H9 (cell line): ENCODE measurements around the gene CLINT1. TPM values are rescaled to one million over a fixed set of nuclear protein-coding genes. Genes with fewer than 3 reads are reported as not detected.
A peak's percentile ranks its signal among the peaks of the same experiment; 100 is the strongest.

Source experiments
- DNase-seq: peaks from one replicate; pipeline ENCODE4 v3.0.0-alpha.2; 2017
- H2AFZ ChIP-seq: one replicate; pipeline ENCODE4 v1.6.1; 2013; ENCODE audit warnings: mild to moderate bottlenecking, low read length, control low read depth, moderate library complexity
- H2AK5ac ChIP-seq: 2 replicates; pipeline ENCODE4 v1.6.1; 2013; ENCODE audit warnings: low read length, control low read depth, mixed read lengths; ENCODE audit not compliant: insufficient read length
- H2BK120ac ChIP-seq: one replicate; pipeline ENCODE4 v1.6.1; 2013; ENCODE audit warnings: low read depth, mild to moderate bottlenecking, low read length, control low read depth, inconsistent platforms; ENCODE audit not compliant: poor library complexity, severe bottlenecking
- H2BK12ac ChIP-seq: 2 replicates; pipeline ENCODE4 v1.6.1; 2013; ENCODE audit warnings: low read length, control low read depth, mixed read lengths, low read depth; ENCODE audit not compliant: insufficient read length
- H2BK15ac ChIP-seq: 2 replicates; pipeline ENCODE4 v1.6.1; 2013; ENCODE audit warnings: low read depth, low read length, control low read depth
- H2BK20ac ChIP-seq: one replicate; pipeline ENCODE4 v1.6.1; 2013; ENCODE audit warnings: low read depth, mild to moderate bottlenecking, low read length, control low read depth, inconsistent platforms; ENCODE audit not compliant: poor library complexity, severe bottlenecking
- H2BK5ac ChIP-seq: 2 replicates; pipeline ENCODE4 v1.6.1; 2013; ENCODE audit warnings: low read length, control low read depth, mixed read lengths; ENCODE audit not compliant: insufficient read length
- H3K14ac ChIP-seq: 2 replicates; pipeline ENCODE4 v1.6.1; 2013; ENCODE audit warnings: low read length, control low read depth; ENCODE audit not compliant: insufficient read depth
- H3K18ac ChIP-seq: 2 replicates; pipeline ENCODE4 v1.6.1; 2013; ENCODE audit warnings: low read depth, mild to moderate bottlenecking, mixed read lengths, low read length, control low read depth; ENCODE audit not compliant: insufficient read length
- H3K23ac ChIP-seq: 2 replicates; pipeline ENCODE4 v1.6.1; 2013; ENCODE audit warnings: low read length, control low read depth, mixed read lengths, low read depth; ENCODE audit not compliant: insufficient read length
- H3K23me2 ChIP-seq: 2 replicates; pipeline ENCODE4 v1.6.1; 2013; ENCODE audit warnings: low read depth, mild to moderate bottlenecking, mixed read lengths, low read length, control low read depth; ENCODE audit not compliant: insufficient read length, poor library complexity, severe bottlenecking
- H3K27ac ChIP-seq: 2 replicates; pipeline ENCODE4 v1.5.1; 2013; ENCODE audit warnings: low read length, control low read depth, mixed read lengths, low read depth; ENCODE audit not compliant: insufficient read length
- H3K27me3 ChIP-seq: 2 replicates; pipeline ENCODE4 v1.6.1; 2013; ENCODE audit warnings: low read length, control low read depth, inconsistent platforms; ENCODE audit not compliant: insufficient read depth
- H3K4ac ChIP-seq: 2 replicates; pipeline ENCODE4 v1.6.1; 2013; ENCODE audit warnings: low read depth, mild to moderate bottlenecking, control low read depth, inconsistent platforms, low read length, moderate library complexity
- H3K4me1 ChIP-seq: 2 replicates; pipeline ENCODE4 v1.6.1; 2013; ENCODE audit warnings: low read length, control low read depth, inconsistent platforms; ENCODE audit not compliant: insufficient read depth
- H3K4me2 ChIP-seq: 2 replicates; pipeline ENCODE4 v1.6.1; 2013; ENCODE audit warnings: low read length, control low read depth, mixed read lengths; ENCODE audit not compliant: insufficient read length, insufficient read depth
- H3K56ac ChIP-seq: 2 replicates; pipeline ENCODE4 v1.6.1; 2013; ENCODE audit warnings: low read depth, mild to moderate bottlenecking, mixed read lengths, low read length, control low read depth; ENCODE audit not compliant: insufficient read length
- H3K79me1 ChIP-seq: 2 replicates; pipeline ENCODE4 v1.6.1; 2013; ENCODE audit warnings: low read depth, mild to moderate bottlenecking, moderate library complexity, low read length, control low read depth, inconsistent platforms; ENCODE audit not compliant: insufficient read depth, poor library complexity, severe bottlenecking
- H3K79me2 ChIP-seq: 2 replicates; pipeline ENCODE4 v1.6.1; 2013; ENCODE audit warnings: low read length, control low read depth, inconsistent platforms; ENCODE audit not compliant: insufficient read depth
- H3K9ac ChIP-seq: 2 replicates; pipeline ENCODE4 v1.6.1; 2013; ENCODE audit warnings: low read length, control low read depth, mixed read lengths; ENCODE audit not compliant: insufficient read length; ENCODE audit errors: extremely low read depth
- H3K9me3 ChIP-seq: one replicate; pipeline ENCODE4 v1.6.1; 2013; ENCODE audit warnings: low read depth, low read length, inconsistent platforms; ENCODE audit not compliant: control insufficient read depth
- H3T11ph ChIP-seq: one replicate; pipeline ENCODE4 v1.6.1; 2013; ENCODE audit warnings: mild to moderate bottlenecking, low read length, control low read depth, inconsistent platforms
- H4K20me1 ChIP-seq: one replicate; pipeline ENCODE4 v1.6.1; 2013; ENCODE audit not compliant: control insufficient read depth, insufficient read length, insufficient read depth
- H4K5ac ChIP-seq: 2 replicates; pipeline ENCODE4 v1.6.1; 2013; ENCODE audit warnings: low read depth, mild to moderate bottlenecking, mixed read lengths, low read length, control low read depth; ENCODE audit not compliant: insufficient read length
- H4K8ac ChIP-seq: replicated peaks from 2 replicates; pipeline ENCODE4 v1.6.1; 2013; ENCODE audit warnings: low read length, control low read depth, mixed read lengths, low read depth; ENCODE audit not compliant: insufficient read length
- H4K91ac ChIP-seq: 2 replicates; pipeline ENCODE4 v1.6.1; 2013; ENCODE audit warnings: low read depth, mild to moderate bottlenecking, moderate library complexity, mixed read lengths, low read length, control low read depth; ENCODE audit not compliant: insufficient read length
- H3K27ac Mint-ChIP-seq, 3 experiments: 2 replicates in 2 of 3; 3 replicates in 1 of 3; pipeline ENCODE4 v1.8.0; 2020 to 2021; ENCODE audit warnings: mixed read lengths in 3 of 3, mild to moderate bottlenecking in 1 of 3, moderate library complexity in 1 of 3
- H3K27me3 Mint-ChIP-seq: 2 replicates; pipeline ENCODE4 v1.8.0; 2021; ENCODE audit warnings: low read depth, mild to moderate bottlenecking, moderate library complexity, mixed read lengths
- H3K36me3 Mint-ChIP-seq, 3 experiments: 2 replicates in 2 of 3; 3 replicates in 1 of 3; pipeline ENCODE4 v1.8.0; 2020 to 2021; ENCODE audit warnings: low read depth in 3 of 3, mixed read lengths in 3 of 3; ENCODE audit not compliant: insufficient read depth in 1 of 3
- H3K4me1 Mint-ChIP-seq, 2 experiments: 2 replicates each; pipeline ENCODE4 v1.8.0; 2020; ENCODE audit warnings: mixed read lengths in 2 of 2
- H3K4me3 Mint-ChIP-seq, 2 experiments: 2 replicates in 1 of 2; 3 replicates in 1 of 2; pipeline ENCODE4 v1.8.0; 2020 to 2021; ENCODE audit warnings: mild to moderate bottlenecking in 2 of 2, mixed read lengths in 2 of 2, moderate library complexity in 1 of 2
- H3K9me3 Mint-ChIP-seq, 2 experiments: 2 replicates in 1 of 2; 3 replicates in 1 of 2; pipeline ENCODE4 v1.8.0; 2020; ENCODE audit warnings: mild to moderate bottlenecking in 2 of 2, mixed read lengths in 2 of 2, moderate library complexity in 1 of 2
- WGBS: extraction: QIAGEN DNeasy Blood & Tissue Kit; methylation state at CpG from one replicate; pipeline ENCODE4 v1.1.7; 2013; ENCODE audit warnings: missing lambda C conversion rate, low lambda C conversion rate, mixed read lengths; ENCODE audit not compliant: insufficient read length; ENCODE audit errors: extremely low coverage; 5-methylcytosine and 5-hydroxymethylcytosine counted together
- total RNA-seq: library from RNA; stranded (reverse); gene quantifications from 2 replicates; pipeline ENCODE4 v1.2.1, GENCODE V29; 2021
- TF ChIP-seq, protein P1 (sequence below): fragments of 200-600 bp; sonication (generic); conservative IDR thresholded peaks from 3 replicates; pipeline ENCODE4 v1.8.0; 2021; ENCODE audit warnings: antibody characterized with exemption, mild to moderate bottlenecking

CLINT1 gene
- total RNA-seq, 1 experiment from 2014 or later: 79.1 TPM

- H2BK20ac ChIP-seq: no peak within 1 kb of the TSS
- H2BK120ac ChIP-seq: no peak within 1 kb of the TSS
- no peak within 1 kb of the TSS for H3K18ac ChIP-seq
- Mint-ChIP-seq H3K9me3 (peaks cover 0 to under 1% of the 10 kb centered on the region in 2 experiments; a peak in 1 of 5 replicates), H3K36me3 (peaks cover 6 to 12% (median 12%) of the 10 kb centered on the region in 3 experiments), H3K27ac (peak within 1 kb of the TSS in 1 of 3 experiments; percentile 48; a peak in 1 of 7 replicates), H3K4me1 (peaks cover 8 to 15% of the 10 kb centered on the region in 2 experiments), H3K4me3 (peak within 1 kb of the TSS; percentile 88 to 96), H3K27me3 (peaks cover 18% of the 10 kb centered on the region)
- peak within 1 kb of the TSS; percentile 57 for H3K9ac ChIP-seq
- H3K79me1 ChIP-seq: no peaks in the 10 kb centered on the region
- no peak within 1 kb of the TSS for H3K27ac ChIP-seq
- TF ChIP-seq, protein P1, sequence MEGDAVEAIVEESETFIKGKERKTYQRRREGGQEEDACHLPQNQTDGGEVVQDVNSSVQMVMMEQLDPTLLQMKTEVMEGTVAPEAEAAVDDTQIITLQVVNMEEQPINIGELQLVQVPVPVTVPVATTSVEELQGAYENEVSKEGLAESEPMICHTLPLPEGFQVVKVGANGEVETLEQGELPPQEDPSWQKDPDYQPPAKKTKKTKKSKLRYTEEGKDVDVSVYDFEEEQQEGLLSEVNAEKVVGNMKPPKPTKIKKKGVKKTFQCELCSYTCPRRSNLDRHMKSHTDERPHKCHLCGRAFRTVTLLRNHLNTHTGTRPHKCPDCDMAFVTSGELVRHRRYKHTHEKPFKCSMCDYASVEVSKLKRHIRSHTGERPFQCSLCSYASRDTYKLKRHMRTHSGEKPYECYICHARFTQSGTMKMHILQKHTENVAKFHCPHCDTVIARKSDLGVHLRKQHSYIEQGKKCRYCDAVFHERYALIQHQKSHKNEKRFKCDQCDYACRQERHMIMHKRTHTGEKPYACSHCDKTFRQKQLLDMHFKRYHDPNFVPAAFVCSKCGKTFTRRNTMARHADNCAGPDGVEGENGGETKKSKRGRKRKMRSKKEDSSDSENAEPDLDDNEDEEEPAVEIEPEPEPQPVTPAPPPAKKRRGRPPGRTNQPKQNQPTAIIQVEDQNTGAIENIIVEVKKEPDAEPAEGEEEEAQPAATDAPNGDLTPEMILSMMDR: peak; percentile 100
- H4K8ac ChIP-seq: no peak within 1 kb of the TSS
- peaks cover 7% of the 10 kb centered on the region for H3K27me3 ChIP-seq
- H4K20me1 ChIP-seq: no peaks in the 10 kb centered on the region
- H2AK5ac ChIP-seq: no peak within 1 kb of the TSS
- no peaks in the 10 kb centered on the region for H3K4me1 ChIP-seq
- no peak within 1 kb of the TSS for H3K4ac ChIP-seq
- H3K79me2 ChIP-seq: no peaks in the 10 kb centered on the region
- peak within 1 kb of the TSS; percentile 80 for H3K4me2 ChIP-seq
- H2BK5ac ChIP-seq: no peak within 1 kb of the TSS
- H2BK15ac ChIP-seq: no peak within 1 kb of the TSS
- H3K23ac ChIP-seq: no peak within 1 kb of the TSS
- no peak within 1 kb of the TSS for H2AFZ ChIP-seq
- H4K91ac ChIP-seq: no peak within 1 kb of the TSS
- H2BK12ac ChIP-seq: no peak within 1 kb of the TSS
- peaks cover 9% of the 10 kb centered on the region for H3K23me2 ChIP-seq
- no peak within 1 kb of the TSS for H4K5ac ChIP-seq
- no peak within 1 kb of the TSS for H3T11ph ChIP-seq
- H3K14ac ChIP-seq: no peak within 1 kb of the TSS; the same call in 1 of the 2 replicates
- DNase-seq: peak; percentile 93
- no CpG with 5 or more reads among the region's 79 CpGs for whole genome bisulfite sequencing
- H3K56ac ChIP-seq: no peak within 1 kb of the TSS
- no peaks in the 10 kb centered on the region for H3K9me3 ChIP-seq
These were observed 115.5 kb downstream of the CLINT1 start, which contains the start of gene LSM11 for GRCh38 chr5:157743163-157744050. Gene LSM11, plus strand, starts transcription at chr5:157743712. Its CDS starts 39 bp downstream, at chr5:157743751.
